ENCODE results near the gene PHLDB2.

The PHLDB2 gene

DNA sequence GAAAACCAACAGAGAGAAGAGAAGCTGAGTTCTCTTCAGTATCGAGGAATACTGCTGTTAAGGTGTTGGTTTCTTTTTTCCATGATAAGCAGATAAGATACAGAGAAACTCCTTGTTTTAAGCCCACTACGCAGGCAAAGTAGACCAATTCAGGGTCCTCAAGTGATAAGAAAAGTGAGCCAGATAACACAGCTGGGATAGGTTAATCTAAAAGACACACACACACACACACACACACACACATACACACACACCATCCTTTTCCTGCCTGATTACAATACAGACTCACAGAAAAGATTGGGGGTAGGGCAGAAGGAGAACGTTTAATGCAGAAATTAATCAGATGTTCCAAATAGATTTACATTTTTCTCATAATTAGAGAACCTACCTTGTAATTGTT, 6.5 kb upstream of the PHLDB2 start:
- DNase-seq, result no peak

DNA sequence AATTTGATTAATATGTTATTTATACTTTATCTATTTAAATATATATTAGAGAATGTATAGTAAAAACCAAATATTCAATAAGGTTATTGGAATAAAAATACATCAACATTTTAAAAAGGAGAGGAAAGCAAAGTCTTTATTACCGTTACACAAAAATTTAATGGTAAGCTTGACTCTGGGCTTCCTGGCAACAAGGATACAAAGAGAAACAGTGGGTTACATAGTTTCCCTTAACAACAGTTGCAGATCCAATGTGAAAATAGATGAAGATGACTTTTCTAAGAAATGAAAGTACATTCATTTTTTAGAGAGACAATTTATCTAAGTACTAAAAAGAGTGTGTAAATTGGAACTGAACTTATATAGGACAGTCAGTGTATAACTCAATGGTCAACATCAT, 6.0 kb upstream of the PHLDB2 start:
- DNase-seq, result no peak

- no peak for DNase-seq
These were observed 4.1 kb upstream of the PHLDB2 start for GRCh38 chr3:111854990-111855389.

DNA sequence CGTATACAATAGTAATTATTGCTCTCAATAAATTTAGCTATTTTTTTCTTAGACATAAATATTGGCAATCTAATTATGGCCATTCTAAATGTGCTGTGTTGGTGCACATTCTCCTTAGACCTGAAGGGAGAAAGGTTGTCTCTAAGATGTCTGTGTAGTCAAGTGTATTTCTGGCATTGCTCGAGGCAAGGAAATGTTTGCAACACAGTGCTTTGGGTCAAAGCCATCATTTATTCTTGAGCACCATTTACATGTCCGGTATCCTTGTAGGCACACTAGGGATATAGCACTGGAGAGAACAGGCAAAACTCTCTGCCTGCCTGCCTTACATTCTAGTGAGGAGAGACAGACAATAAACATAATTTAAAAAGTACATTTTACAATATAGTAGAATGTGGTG, 2.6 kb upstream of the PHLDB2 start:
- DNase-seq, result no peak

- no peak for DNase-seq
These were observed 1.6 kb upstream of the PHLDB2 start for GRCh38 chr3:111857474-111857873.

DNA sequence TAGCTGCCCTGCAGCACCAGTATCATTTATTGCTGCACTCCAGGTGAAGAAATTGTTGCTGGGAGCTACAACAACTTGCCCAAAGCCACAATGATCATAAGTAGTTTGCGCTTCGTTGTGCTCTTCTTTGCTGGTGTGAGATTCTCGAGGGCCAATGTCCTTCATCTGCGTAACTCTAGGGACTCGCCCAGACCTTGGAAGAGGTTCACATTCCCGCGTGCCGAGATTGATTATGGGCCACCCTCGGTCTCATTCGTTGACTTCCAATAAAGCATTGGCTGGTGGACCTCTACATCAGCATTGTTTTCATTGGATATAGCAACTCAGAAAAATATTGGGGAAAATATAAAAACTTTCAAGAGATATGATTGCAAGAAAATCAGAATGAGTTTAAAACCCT, 423 bp upstream of the PHLDB2 start:
- no peak for DNase-seq

GRCh38 chr3:111859974-111860859, 1.2 kb downstream of the PHLDB2 start:
- DNase-seq, result peak; percentile 57 to 64 (median 61)

DNA sequence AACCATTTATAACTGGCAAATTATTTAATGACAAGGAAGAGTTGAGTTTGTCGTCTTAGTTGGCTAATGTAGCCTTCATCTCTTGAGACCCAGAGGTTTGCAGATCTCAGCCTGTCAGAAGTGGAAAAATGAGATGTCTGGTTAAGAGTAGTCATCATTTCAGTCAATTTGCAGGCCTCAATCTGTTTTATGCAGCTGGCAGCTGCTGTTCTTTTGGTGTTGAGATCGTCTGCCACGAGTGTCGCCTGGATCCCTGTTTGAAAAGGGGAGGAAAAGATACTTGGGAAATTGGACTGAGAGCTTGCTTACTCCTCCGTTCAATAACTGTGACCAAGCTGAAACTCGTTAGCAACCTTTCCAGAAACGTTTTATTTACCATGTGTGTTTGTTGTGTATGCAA, 2.3 kb downstream of the PHLDB2 start:
- DNase-seq, result no peak

DNA sequence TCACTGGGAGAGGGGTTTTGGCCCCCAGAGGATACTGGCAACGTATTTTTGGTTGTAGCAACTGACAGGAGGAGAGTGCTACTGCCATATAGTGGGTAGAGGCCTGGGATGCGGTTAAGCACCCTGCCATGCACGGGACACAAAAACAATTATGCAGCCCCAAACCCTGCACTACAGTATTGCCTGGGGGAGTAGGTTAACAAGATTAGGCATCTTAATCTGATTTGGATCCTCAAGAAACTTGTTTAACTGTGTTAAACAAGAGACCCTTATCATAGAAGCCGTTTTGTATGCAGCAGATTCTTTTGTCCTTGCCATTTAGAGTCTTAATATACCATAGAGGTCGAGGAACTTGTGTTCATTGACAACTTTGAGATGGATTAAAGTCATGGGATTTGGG, 3.4 kb downstream of the PHLDB2 start:
- no peak for DNase-seq

DNA sequence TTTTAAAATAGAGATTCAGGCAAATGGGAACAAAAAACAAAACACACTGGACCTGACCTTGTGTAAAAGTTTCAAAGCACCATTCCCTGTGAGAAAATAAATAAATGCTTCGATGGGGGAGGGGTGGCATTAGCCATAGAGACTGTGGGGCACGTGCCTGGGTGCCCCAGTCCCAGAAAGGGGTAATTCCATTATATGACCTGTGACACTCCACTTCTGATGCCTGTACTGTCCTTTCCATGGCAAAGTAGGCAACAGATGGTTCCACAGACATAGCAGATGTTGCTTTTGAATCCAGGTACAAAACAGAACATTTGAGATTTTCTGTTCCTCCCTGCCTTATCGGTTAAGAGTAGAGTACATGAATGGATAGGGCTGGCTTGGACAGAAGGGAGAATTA, 3.9 kb downstream of the PHLDB2 start:
- no peak for DNase-seq

DNA sequence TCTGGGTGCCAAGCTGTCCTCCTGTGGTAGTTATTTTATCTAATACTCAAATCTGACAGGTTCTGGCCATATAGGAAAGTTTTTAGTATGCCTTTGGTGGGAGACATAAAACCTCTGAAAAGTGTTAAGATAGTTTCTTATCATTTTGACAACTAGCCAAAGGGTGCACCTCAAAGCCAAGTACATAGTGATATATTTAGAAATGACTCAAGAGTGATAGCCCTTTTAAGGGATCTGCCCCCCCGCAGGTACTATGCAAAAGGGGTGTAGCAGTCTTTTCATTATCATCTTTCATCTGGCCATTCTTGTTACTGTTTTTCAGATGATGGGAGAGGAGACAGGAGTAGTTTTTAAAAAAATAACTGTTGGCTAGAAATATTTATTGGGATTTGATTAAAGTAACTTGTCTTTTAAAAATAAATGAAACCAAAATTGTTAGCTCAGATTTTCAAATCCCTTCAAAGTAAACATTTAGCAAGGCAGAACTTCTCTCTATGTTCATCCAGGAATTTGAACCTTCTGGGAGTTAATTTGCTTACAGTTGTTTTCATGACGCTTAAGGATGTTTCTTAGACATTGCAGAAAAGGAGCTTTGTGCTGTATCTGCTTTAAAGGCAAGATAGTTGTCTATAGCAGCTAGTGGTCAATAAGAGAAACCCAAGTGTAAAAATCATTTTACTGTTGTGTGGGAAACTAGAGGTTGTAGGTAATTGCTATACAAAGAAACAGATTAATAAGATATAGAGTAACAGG, 5.1 kb downstream of the PHLDB2 start:
- DNase-seq, result no peak

DNA sequence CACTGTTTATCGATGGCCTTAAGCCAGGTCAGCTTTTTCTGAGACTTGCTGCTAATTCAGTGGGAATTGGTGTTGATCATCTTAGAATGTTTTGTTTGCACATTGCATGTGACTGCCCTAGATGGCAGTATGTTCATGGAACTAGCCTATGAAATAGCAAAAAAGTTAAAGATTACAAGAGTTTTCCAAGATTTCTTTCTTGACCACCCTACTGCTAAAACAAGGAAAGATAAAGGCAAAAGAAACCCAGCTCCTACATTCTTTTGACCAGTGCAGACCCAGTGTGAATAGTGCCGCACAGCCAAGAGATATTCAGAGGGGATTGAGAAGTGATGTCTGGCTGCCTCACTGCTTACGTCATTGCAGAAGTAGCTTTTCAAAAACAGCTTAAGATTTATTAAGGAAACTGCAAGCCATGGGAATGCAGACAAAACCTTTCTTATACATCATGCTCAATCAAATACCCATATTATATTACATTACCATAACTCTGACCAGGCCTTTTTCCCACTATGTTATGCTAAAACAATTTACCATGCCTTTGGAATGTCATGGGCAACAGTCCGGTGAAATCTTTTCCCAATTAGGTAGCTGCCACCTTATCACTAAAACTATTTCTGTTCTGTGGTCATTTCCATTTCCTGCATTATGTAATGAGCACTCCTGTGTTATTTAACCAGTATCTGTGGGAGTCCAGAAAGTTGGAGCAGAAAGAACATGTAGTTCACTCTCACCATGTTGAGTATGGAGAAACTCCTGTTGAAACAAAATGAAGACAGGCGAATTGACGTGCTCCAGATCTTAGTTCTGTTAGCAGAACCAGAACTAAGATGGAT, 6.0 kb downstream of the PHLDB2 start:
- no peak for DNase-seq

- DNase-seq, result no peak
These were observed 8.9 kb downstream of the PHLDB2 start for GRCh38 chr3:111867889-111868426.

DNA sequence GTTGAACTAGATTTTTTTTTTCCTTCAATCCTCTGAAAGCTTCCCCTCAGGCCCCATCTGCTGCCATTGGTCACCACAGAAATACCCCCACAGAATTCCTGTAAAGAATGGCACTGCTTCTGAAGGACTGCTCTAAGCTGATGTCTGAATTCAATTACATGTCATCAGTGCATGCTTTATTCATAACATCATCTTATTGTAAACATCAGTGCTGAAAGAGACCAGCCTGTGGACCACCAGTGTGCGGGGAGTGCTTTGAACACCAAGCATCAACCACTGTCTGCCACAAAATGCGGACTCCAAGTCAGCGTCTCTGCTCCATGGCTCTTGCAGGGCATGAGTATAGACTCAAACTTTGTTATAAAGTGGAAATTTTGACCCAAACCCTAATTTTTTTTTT, 11.6 kb downstream of the PHLDB2 start:
- DNase-seq, result no peak

DNA sequence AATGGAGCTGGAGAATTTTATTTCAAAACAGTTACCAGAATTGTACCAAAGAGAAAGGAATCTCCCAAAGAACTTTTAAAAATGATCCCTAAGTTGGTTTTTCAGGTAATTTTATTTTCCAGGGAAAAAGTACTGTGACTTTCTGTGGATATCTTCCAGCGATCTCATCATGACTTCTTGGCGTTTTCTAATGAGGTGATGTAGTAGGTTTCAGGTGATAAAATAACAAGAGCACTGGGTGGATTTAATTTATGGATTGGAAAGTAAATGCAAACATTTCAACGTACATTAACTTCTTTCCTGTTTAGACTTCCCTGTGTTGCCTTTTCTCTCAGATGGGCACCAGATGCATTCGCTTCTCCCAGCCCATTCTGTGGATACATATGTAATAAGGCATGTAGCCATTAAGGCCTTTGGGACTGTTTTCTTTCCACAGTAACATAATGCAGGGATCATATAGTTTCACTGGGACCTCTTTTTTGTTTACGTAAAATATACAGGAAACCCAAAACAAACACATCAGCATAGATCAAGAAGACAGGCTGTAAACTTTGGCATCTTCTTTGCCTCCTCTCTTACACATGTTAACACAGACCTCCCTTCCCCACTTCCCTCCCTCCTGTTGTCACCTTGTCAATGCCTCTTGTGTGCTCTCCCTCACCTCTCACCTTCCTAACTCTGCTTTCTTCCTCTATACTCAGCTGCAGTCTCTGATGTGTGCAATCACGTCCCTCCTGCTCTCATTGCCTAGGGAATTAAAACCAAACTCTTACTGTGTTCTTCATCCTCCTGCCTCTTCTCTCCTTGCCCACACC, 13.0 kb downstream of the PHLDB2 start:
- DNase-seq, result no peak

DNA sequence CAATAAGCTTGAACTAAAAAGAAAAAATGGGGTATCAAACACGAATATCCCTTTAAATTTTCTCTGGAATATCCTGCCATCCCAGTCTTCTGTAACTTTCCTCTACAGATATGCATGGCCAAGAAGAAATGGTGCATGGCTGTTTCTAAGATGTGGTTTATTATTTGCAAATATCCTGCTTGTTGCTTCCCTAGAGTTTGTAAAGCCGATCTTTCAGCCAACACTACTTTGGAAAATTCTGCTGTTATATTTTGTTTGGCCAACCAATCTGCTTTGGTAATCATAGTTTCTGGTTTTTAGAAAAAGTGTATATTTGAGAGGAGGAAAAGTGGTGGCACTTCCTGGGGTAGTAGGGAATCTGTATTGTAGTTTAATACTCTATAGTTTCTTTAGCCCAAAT, 13.9 kb downstream of the PHLDB2 start:
- DNase-seq, result no peak

DNA sequence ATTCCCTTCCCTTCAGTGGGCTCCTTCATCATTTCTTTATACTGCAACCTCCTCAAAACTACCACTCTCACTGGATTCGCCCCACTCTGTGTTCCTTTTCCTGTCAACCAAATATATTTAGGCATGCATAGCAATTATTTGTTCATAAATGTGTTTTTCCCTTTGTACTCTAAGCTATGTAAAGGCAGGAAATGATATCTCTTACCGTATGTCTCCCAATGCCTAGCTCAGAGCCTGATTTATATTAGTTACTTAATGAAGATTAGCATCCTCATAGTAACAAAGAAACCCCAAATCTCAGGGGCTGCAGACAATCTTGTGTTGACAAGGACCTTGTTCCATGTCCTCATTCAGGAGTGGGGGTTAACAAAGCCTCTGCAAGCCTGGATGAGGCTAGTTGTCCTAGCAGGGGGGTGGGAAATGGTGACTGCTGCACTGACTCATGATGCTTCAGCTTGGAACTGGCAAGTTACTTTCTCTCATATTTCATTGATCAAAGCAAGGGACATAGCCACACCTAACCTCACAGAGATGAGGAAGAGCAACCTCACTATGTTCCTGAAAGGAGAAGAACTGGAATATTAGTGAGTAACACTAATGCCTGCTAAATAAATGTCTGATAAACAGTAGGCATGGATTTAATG, 15.2 kb downstream of the PHLDB2 start:
- DNase-seq, result no peak

- DNase-seq, result no peak
These were observed 22.4 kb downstream of the PHLDB2 start for GRCh38 chr3:111881480-111881879.

DNA sequence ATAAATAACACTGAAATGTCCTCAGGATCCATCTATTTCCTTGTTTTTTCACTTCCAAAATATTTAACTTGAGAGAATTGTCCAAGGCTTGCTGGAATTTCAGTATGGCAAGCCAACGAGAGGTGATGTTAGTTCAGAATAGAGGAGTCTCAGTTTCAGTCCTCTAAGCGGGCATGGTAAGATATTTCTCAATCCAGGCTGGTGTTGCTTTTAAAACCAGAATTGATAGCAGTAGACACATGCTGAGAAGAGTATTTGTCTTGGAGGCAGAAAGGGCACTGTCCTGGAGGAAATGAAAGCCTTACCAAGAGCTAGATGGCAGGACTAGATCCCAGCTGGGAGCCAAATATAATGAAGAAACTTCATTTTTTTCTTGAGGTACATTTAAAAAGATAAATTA, 23.1 kb downstream of the PHLDB2 start:
- DNase-seq, result no peak

DNA sequence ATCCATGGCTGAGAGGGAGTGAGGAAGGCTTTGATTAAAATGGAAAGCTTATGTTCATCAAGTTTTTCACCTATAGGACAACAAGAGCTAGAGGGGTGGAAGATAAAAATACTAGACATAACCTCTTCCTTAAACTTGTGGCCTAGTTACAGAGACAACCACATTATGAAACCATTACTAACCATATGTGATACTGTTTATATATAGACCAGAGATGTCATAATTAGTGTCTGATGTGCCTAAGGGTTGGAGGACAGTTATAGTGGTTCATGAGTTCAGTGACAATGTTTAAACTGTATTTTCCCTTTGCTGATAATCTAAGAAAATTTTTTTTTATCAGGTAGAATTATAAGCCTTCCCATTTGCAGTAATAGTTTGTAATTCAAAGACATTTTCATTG, 23.7 kb downstream of the PHLDB2 start:
- DNase-seq, result no peak

- no peak for DNase-seq
These were observed 25.4 kb downstream of the PHLDB2 start for GRCh38 chr3:111884411-111885018.
